NCI-H82 treated with DMSO at 0.1 percent for 48 hours (cell line): ENCODE results near the gene MRPL18.

ENCODE experiments used
- DNase-seq: peaks from one replicate; lab custom pipeline; 2025; ENCODE audit not compliant: unreplicated experiment; lab: John Stamatoyannopoulos, UW

MRPL18 gene

GRCh38 chr6:159842035-159842434 lies 51.8 kb downstream of the MRPL18 start:
- no peak for DNase-seq

- no peak for DNase-seq
Measured at GRCh38 chr6:159844737-159845645, 54.7 kb downstream of the MRPL18 start.
